Measurements from ENCODE around the gene EIF3K. TPM values are rescaled to one million over a fixed set of nuclear protein-coding genes. Genes with fewer than 3 reads are reported as not detected.

The EIF3K gene
- total and polyA plus RNA-seq, 2 of the 13 experiments (the other 11 are each of a cell fraction or from before 2014, with no cell fraction given), result 179 to 258 TPM

DNA sequence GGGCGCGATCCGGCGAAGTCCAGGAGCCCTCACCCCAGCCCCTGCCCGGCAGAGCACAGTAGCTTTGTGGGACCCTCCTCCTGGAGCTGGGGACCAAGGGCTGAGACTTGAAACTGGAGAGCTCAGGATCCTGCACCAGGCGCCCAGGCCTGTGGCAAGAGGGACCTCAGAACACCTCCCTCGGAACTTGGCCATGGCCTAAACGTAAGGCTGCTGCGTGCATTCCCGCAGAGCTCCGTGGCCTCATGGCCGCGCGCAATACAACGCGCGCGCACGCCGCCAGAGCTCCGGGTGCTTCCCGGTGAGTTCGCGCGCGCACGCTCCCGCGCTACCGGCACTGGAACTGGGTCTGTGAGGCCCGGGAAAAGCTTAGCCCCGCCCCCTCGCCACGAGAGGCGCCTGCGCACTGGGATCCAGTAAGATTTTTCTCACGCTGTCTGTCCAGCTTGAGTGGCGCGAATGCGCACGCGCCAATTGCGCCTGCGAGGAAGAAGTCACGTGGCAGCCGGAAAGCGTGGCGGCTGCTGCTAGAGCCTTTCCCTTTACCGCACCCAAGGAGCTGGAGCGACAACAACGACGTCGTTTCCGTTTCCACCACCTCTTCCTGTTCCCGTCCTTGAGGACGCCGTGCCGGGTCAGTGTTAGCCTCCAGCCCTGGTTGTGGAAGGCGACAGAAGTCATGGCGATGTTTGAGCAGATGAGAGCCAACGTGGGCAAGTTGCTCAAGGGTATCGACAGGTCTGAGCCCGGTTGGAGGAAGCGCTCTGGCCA, at the start of gene EIF3K (continued):
- TF ChIP-seq, protein P1, sequence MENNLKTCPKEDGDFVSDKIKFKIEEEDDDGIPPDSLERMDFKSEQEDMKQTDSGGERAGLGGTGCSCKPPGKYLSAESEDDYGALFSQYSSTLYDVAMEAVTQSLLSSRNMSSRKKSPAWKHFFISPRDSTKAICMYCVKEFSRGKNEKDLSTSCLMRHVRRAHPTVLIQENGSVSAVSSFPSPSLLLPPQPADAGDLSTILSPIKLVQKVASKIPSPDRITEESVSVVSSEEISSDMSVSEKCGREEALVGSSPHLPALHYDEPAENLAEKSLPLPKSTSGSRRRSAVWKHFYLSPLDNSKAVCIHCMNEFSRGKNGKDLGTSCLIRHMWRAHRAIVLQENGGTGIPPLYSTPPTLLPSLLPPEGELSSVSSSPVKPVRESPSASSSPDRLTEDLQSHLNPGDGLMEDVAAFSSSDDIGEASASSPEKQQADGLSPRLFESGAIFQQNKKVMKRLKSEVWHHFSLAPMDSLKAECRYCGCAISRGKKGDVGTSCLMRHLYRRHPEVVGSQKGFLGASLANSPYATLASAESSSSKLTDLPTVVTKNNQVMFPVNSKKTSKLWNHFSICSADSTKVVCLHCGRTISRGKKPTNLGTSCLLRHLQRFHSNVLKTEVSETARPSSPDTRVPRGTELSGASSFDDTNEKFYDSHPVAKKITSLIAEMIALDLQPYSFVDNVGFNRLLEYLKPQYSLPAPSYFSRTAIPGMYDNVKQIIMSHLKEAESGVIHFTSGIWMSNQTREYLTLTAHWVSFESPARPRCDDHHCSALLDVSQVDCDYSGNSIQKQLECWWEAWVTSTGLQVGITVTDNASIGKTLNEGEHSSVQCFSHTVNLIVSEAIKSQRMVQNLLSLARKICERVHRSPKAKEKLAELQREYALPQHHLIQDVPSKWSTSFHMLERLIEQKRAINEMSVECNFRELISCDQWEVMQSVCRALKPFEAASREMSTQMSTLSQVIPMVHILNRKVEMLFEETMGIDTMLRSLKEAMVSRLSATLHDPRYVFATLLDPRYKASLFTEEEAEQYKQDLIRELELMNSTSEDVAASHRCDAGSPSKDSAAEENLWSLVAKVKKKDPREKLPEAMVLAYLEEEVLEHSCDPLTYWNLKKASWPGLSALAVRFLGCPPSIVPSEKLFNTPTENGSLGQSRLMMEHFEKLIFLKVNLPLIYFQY (CRISPR knock-in tag; IDR thresholded peaks at IDR 0.05; ENCODE audit: borderline replicate concordance), result peak; percentile 81
- TF ChIP-seq CBX2 (IDR thresholded peaks at IDR 0.05; ENCODE audit: low read depth, low read length), result no peak
- TF ChIP-seq CBX2 (CRISPR knock-in tag; IDR thresholded peaks at IDR 0.05; ENCODE audit: low read depth), result no peak
- TF ChIP-seq TFDP2 (CRISPR knock-in tag; IDR thresholded peaks at IDR 0.05), result peak; percentile 88
- TF ChIP-seq ZBTB20 (CRISPR knock-in tag; IDR thresholded peaks at IDR 0.05; ENCODE audit: borderline replicate concordance, low read depth), result peak; percentile 29; the same call in 1 of the 2 replicates
- TF ChIP-seq PHF20 (CRISPR knock-in tag; IDR thresholded peaks at IDR 0.05), result peak; percentile 95
- no peak for TF ChIP-seq ZNF432 (CRISPR knock-in tag; IDR thresholded peaks at IDR 0.05; ENCODE audit: borderline replicate concordance)
- TF ChIP-seq, protein P2, sequence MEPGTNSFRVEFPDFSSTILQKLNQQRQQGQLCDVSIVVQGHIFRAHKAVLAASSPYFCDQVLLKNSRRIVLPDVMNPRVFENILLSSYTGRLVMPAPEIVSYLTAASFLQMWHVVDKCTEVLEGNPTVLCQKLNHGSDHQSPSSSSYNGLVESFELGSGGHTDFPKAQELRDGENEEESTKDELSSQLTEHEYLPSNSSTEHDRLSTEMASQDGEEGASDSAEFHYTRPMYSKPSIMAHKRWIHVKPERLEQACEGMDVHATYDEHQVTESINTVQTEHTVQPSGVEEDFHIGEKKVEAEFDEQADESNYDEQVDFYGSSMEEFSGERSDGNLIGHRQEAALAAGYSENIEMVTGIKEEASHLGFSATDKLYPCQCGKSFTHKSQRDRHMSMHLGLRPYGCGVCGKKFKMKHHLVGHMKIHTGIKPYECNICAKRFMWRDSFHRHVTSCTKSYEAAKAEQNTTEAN (CRISPR knock-in tag; conservative IDR thresholded peaks at IDR 0.05), result no peak
- TF ChIP-seq, protein P3, sequence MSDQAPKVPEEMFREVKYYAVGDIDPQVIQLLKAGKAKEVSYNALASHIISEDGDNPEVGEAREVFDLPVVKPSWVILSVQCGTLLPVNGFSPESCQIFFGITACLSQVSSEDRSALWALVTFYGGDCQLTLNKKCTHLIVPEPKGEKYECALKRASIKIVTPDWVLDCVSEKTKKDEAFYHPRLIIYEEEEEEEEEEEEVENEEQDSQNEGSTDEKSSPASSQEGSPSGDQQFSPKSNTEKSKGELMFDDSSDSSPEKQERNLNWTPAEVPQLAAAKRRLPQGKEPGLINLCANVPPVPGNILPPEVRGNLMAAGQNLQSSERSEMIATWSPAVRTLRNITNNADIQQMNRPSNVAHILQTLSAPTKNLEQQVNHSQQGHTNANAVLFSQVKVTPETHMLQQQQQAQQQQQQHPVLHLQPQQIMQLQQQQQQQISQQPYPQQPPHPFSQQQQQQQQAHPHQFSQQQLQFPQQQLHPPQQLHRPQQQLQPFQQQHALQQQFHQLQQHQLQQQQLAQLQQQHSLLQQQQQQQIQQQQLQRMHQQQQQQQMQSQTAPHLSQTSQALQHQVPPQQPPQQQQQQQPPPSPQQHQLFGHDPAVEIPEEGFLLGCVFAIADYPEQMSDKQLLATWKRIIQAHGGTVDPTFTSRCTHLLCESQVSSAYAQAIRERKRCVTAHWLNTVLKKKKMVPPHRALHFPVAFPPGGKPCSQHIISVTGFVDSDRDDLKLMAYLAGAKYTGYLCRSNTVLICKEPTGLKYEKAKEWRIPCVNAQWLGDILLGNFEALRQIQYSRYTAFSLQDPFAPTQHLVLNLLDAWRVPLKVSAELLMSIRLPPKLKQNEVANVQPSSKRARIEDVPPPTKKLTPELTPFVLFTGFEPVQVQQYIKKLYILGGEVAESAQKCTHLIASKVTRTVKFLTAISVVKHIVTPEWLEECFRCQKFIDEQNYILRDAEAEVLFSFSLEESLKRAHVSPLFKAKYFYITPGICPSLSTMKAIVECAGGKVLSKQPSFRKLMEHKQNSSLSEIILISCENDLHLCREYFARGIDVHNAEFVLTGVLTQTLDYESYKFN (CRISPR knock-in tag; conservative IDR thresholded peaks at IDR 0.05), result 0 out of 2 replicates have a peak, but pooled peaks have one; percentile 24
- TF ChIP-seq ZNF205 (CRISPR knock-in tag; IDR thresholded peaks at IDR 0.05), result peak; percentile 77; the same call in 1 of the 2 replicates
- peak; percentile 95 for TF ChIP-seq THAP11 (CRISPR knock-in tag; IDR thresholded peaks at IDR 0.05)
- no peak for TF ChIP-seq ZKSCAN5 (CRISPR knock-in tag; IDR thresholded peaks at IDR 0.05)
- TF ChIP-seq, protein P4, sequence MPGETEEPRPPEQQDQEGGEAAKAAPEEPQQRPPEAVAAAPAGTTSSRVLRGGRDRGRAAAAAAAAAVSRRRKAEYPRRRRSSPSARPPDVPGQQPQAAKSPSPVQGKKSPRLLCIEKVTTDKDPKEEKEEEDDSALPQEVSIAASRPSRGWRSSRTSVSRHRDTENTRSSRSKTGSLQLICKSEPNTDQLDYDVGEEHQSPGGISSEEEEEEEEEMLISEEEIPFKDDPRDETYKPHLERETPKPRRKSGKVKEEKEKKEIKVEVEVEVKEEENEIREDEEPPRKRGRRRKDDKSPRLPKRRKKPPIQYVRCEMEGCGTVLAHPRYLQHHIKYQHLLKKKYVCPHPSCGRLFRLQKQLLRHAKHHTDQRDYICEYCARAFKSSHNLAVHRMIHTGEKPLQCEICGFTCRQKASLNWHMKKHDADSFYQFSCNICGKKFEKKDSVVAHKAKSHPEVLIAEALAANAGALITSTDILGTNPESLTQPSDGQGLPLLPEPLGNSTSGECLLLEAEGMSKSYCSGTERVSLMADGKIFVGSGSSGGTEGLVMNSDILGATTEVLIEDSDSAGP (CRISPR knock-in tag; IDR thresholded peaks at IDR 0.05; ENCODE audit: borderline replicate concordance), result peak; percentile 86

Data from HepG2 (cell line).